Peyer's patch (tissue), 4 donors: ENCODE measurements around the gene PADI2.

ENCODE experiments used
- POLR2A ChIP-seq, 2 donors: fragments of 450-650 bp; IDR thresholded peaks; one replicate each; pipeline ENCODE4 v1.5.1; 2017; ENCODE audit warnings: antibody characterized with exemption in 2 of 2, mild to moderate bottlenecking in 2 of 2, moderate library complexity in 2 of 2
- TF ChIP-seq, protein P1 (sequence below), 6 experiments: fragments of 450-650 bp in 4 of 6; fragments of 200-600 bp in 2 of 6; sonication (generic) in 1 of 6; IDR thresholded peaks; one replicate each; pipeline ENCODE4 v1.5.1; 2017 to 2019; ENCODE audit warnings: antibody characterized with exemption in 6 of 6, mild to moderate bottlenecking in 3 of 6, moderate library complexity in 1 of 6

GRCh38 chr1:17081439-17081838 is 37.8 kb downstream of the PADI2 start:
- TF ChIP-seq, protein P1, sequence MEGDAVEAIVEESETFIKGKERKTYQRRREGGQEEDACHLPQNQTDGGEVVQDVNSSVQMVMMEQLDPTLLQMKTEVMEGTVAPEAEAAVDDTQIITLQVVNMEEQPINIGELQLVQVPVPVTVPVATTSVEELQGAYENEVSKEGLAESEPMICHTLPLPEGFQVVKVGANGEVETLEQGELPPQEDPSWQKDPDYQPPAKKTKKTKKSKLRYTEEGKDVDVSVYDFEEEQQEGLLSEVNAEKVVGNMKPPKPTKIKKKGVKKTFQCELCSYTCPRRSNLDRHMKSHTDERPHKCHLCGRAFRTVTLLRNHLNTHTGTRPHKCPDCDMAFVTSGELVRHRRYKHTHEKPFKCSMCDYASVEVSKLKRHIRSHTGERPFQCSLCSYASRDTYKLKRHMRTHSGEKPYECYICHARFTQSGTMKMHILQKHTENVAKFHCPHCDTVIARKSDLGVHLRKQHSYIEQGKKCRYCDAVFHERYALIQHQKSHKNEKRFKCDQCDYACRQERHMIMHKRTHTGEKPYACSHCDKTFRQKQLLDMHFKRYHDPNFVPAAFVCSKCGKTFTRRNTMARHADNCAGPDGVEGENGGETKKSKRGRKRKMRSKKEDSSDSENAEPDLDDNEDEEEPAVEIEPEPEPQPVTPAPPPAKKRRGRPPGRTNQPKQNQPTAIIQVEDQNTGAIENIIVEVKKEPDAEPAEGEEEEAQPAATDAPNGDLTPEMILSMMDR (IDR thresholded peaks at IDR 0.05): no peak
- TF ChIP-seq POLR2A (IDR thresholded peaks at IDR 0.05): no peak
